Left lung (tissue), 10 donors: ENCODE data around the gene BTN2A1. TPM values are rescaled to one million over a fixed set of nuclear protein-coding genes. Genes with fewer than 3 reads are reported as not detected.

Experiments
- ATAC-seq: fragments of 200-7000 bp; cut with Tn5 transposase; one replicate; pipeline ENCODE4 v1.9.1; 2020; ENCODE audit warnings: moderate library complexity
- DNase-seq, 4 donors: peaks; one replicate each; pipeline ENCODE4 v3.0.0-alpha.2; 2013 to 2020
- H3K27ac ChIP-seq, 2 donors: fragments of 200-600 bp; sonication (generic) in 1 of 2; one replicate each; pipeline versions ENCODE4 v1.5.0 to v1.8.0; 2020 to 2021
- H3K27me3 ChIP-seq, 2 donors: fragments of 200-600 bp; sonication (generic) in 1 of 2; one replicate each; pipeline versions ENCODE4 v1.5.0 to v1.8.0; 2020 to 2021
- H3K36me3 ChIP-seq, 2 donors: fragments of 200-600 bp; sonication (generic) in 1 of 2; one replicate each; pipeline versions ENCODE4 v1.5.0 to v1.8.0; 2020 to 2021
- H3K4me1 ChIP-seq, 2 donors: fragments of 200-600 bp; one replicate each; pipeline ENCODE4 v1.8.0; 2021
- H3K4me3 ChIP-seq, 2 donors: fragments of 200-600 bp; sonication (generic) in 1 of 2; one replicate each; pipeline versions ENCODE4 v1.5.0 to v1.8.0; 2020 to 2021; ENCODE audit warnings: mild to moderate bottlenecking in 1 of 2
- H3K9me3 ChIP-seq, 2 donors: fragments of 200-600 bp; sonication (generic) in 1 of 2; one replicate each; pipeline versions ENCODE4 v1.5.0 to v1.8.0; 2020 to 2021
- CTCF ChIP-seq, 2 donors: fragments of 200-600 bp; sonication (generic) in 1 of 2; IDR thresholded peaks; one replicate each; pipeline versions ENCODE4 v1.5.0 to v1.8.0; 2021; ENCODE audit warnings: antibody characterized with exemption in 2 of 2
- intact Hi-C, 2 donors: fragments of 100-400 bp; cut with DNase I; formaldehyde crosslinking; loops; one replicate each; pipeline versions ENCODE4 v1.11.2 to v1.14.2; 2022
- polyA plus RNA-seq, 6 donors: library from polyadenylated mRNA; unstranded; fragments of 120-200 nt; gene quantifications; one replicate each; pipeline ENCODE4 v1.2.1, GENCODE V29; 2013; ENCODE audit not compliant: insufficient read length in 6 of 6
- total RNA-seq, 2 donors: library from RNA; stranded (reverse); fragmentation: NEBNext Ultra II Directional; extraction: Animal tissue kit (Norgen Biotek cat#: 25700); gene quantifications; one replicate each; pipeline ENCODE4 v1.2.1, GENCODE V29; 2021
- donor health status: DM: no; HTN: yes; CAD: no.
- donor health status: DM: no; HTN: no; CAD: no.

Gene BTN2A1
- total and polyA plus RNA-seq, 8 donors, result 17.5 to 48.6 (median 41.9) TPM

DNA sequence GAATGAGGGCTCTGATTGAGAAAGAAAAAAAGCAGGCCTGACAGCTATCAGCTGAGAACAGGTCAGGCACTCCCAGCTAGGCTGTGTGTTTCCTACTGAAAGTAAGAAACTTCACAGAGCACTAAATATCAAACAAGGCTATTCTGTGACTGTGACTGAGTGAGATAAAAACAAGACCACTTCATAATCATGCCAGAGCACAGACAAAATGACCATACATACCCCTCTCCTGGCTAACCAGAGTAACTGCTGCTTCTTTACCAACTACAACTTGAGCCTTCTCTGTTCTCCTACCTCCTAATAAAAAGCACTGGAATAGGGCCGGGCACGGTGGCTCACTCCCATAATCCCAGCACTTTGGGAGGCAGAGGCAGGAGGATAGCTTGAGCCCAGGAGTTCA is 35.5 kb downstream of the BTN2A1 start:
- H3K9me3 ChIP-seq, result no peaks in the 10 kb centered on the region
- intact Hi-C loops, result no loop called here
- no peak for TF ChIP-seq CTCF (IDR thresholded peaks at IDR 0.05)
- no peaks in the 10 kb centered on the region for H3K36me3 ChIP-seq
- DNase-seq (no peak), ATAC-seq (no peak)
- H3K27ac ChIP-seq, result no peak overlapping the region
- H3K27me3 ChIP-seq, result no peaks in the 10 kb centered on the region
- H3K4me3 ChIP-seq, result no peak overlapping the region
- no peaks in the 10 kb centered on the region for H3K4me1 ChIP-seq

DNA sequence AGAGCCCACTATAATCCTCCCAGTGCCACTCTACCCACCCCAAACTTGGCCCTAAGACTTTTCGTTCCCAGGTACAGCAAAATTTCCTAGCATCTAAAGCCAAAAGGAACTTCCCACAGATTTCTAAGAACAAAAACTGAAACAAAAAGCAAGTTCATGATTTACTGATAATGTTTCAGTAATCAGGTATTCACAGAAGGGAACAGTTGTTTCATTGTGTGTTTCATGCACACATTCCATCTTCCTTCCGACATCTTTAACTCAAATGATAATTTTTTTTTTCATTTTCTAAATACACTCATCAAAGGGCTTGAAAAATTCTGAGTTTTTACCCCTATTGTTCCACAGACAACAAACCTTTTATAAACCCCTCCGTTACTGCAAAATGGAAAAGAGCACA is 36.4 kb downstream of the BTN2A1 start:
- Histone ChIP-seq H3K36me3 (no peaks in the 10 kb centered on the region), H3K27ac (no peak overlapping the region), H3K9me3 (no peaks in the 10 kb centered on the region), H3K4me3 (no peak overlapping the region), H3K27me3 (no peaks in the 10 kb centered on the region), H3K4me1 (no peaks in the 10 kb centered on the region)
- TF ChIP-seq CTCF (IDR thresholded peaks at IDR 0.05), result no peak
- intact Hi-C loops, result no loop called here
- DNase-seq (no peak), ATAC-seq (no peak)

- Histone ChIP-seq H3K27me3 (peaks cover 0 to 4% of the 10 kb centered on the region in 2 donors), H3K9me3 (no peaks in the 10 kb centered on the region), H3K27ac (no peak overlapping the region), H3K4me3 (no peak overlapping the region), H3K36me3 (no peaks in the 10 kb centered on the region), H3K4me1 (no peaks in the 10 kb centered on the region)
- intact Hi-C loops, result no loop called here
- no peak for DNase-seq
- no peak for TF ChIP-seq CTCF (IDR thresholded peaks at IDR 0.05)
- no peak for ATAC-seq
Measured at GRCh38 chr6:26495281-26495680, 37.5 kb downstream of the BTN2A1 start.

GRCh38 chr6:26497610-26498009 is 39.9 kb downstream of the BTN2A1 start:
- intact Hi-C loops, result no loop called here

DNA sequence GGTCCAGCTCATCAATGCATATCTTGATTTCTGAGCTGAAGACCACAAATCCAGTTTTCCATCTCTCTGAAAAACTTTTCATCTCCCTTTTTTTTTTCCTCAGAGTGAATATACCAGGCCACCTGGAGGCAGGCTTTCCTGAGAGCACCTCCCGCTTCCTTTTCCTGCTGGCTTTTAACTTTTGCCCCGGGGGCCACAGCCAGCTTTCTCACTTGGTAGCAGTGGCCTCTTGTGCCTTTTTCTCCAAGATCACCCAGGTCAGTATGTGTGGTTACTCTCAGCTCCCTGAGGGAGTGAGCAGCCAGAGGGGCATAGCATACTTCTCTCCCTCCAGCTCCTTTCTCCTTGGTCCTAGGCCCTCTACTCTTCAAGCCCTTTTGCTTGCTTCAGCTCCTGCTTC is 42.3 kb downstream of the BTN2A1 start, which contains the start of gene BTN1A1:
TSS of gene BTN1A1 (plus strand) at position 202 of the 400 bp plus-strand sequence. CDS start 984 bp downstream, outside the sequence.
- Histone ChIP-seq H3K4me1 (peaks cover 0 to 13% of the 10 kb centered on the region in 2 donors), H3K36me3 (no peaks in the 10 kb centered on the region), H3K27me3 (peaks cover 25 to 49% of the 10 kb centered on the region in 2 donors), H3K9me3 (no peaks in the 10 kb centered on the region), H3K27ac (no peak within 1 kb of the TSS), H3K4me3 (no peak within 1 kb of the TSS)
- TF ChIP-seq CTCF (IDR thresholded peaks at IDR 0.05), result no peak
- no peak for DNase-seq
- intact Hi-C loops, result no loop called here
- no peak for ATAC-seq

More at GRCh38 chr6:26497610-26498009, 39.9 kb downstream of the BTN2A1 start:
- Histone ChIP-seq H3K36me3 (no peaks in the 10 kb centered on the region), H3K27me3 (peaks cover 18 to 27% of the 10 kb centered on the region in 2 donors), H3K9me3 (no peaks in the 10 kb centered on the region), H3K27ac (no peak overlapping the region), H3K4me3 (no peak overlapping the region), H3K4me1 (peaks cover 0 to 13% of the 10 kb centered on the region in 2 donors)
- ATAC-seq (no peak), DNase-seq (no peak)
- no peak for TF ChIP-seq CTCF (IDR thresholded peaks at IDR 0.05)
